Measurements from ENCODE around the gene SHC4. TPM values are rescaled to one million over a fixed set of nuclear protein-coding genes. Genes with fewer than 3 reads are reported as not detected.
A peak's percentile ranks its signal among the peaks of the same experiment; 100 is the strongest.
"Not testable (repeated sequence)": the region's sequence is repeated elsewhere in the genome, so short reads cannot be mapped to it uniquely, and the experiment has no call there.

SHC4 gene
- total RNA-seq, 2 experiments from 2014 or later, result 3.7 to 4.1 TPM

GRCh38 chr15:48800245-48800644 is 163.5 kb downstream of the SHC4 start:
- Mint-ChIP-seq H3K4me3 (no peak overlapping the region), H3K36me3 (peaks cover 43% of the 10 kb centered on the region), H3K9me3 (no peaks in the 10 kb centered on the region), H3K4me1 (peaks cover 22% of the 10 kb centered on the region), H3K27ac (no peak overlapping the region), H3K27me3 (no peaks in the 10 kb centered on the region)
- DNase-seq, result no peak

GRCh38 chr15:48798319-48798718 is 165.4 kb downstream of the SHC4 start:
- Mint-ChIP-seq H3K9me3 (no peaks in the 10 kb centered on the region), H3K27ac (no peak overlapping the region), H3K36me3 (peaks cover 32% of the 10 kb centered on the region), H3K4me3 (no peak overlapping the region), H3K27me3 (no peaks in the 10 kb centered on the region), H3K4me1 (peaks cover 27% of the 10 kb centered on the region)
- DNase-seq, result no peak

- H3K4me3 Mint-ChIP-seq, result no peak overlapping the region
- H3K9me3 Mint-ChIP-seq, result no peaks in the 10 kb centered on the region
- no peak overlapping the region for H3K27ac Mint-ChIP-seq
These were observed 166.8 kb downstream of the SHC4 start for GRCh38 chr15:48796930-48797329.

GRCh38 chr15:48796521-48796920 is 167.2 kb downstream of the SHC4 start:
- peaks cover 39% of the 10 kb centered on the region for H3K36me3 Mint-ChIP-seq
- H3K27ac Mint-ChIP-seq, result no peak overlapping the region
- H3K9me3 Mint-ChIP-seq, result no peaks in the 10 kb centered on the region
- H3K4me3 Mint-ChIP-seq, result no peak overlapping the region
- no peaks in the 10 kb centered on the region for H3K27me3 Mint-ChIP-seq
- no peak for DNase-seq
- H3K4me1 Mint-ChIP-seq, result peaks cover 20% of the 10 kb centered on the region

More at GRCh38 chr15:48796930-48797329, 166.8 kb downstream of the SHC4 start:
- DNase-seq, result no peak
- Mint-ChIP-seq H3K36me3 (peaks cover 39% of the 10 kb centered on the region), H3K4me1 (peaks cover 20% of the 10 kb centered on the region), H3K27me3 (no peaks in the 10 kb centered on the region)

- H3K4me3 Mint-ChIP-seq, result no peak overlapping the region
- H3K4me1 Mint-ChIP-seq, result peaks cover 15% of the 10 kb centered on the region
- no peaks in the 10 kb centered on the region for H3K9me3 Mint-ChIP-seq
- no peak overlapping the region for H3K27ac Mint-ChIP-seq
- H3K36me3 Mint-ChIP-seq, result peaks cover 35% of the 10 kb centered on the region
- no peak for DNase-seq
- no peaks in the 10 kb centered on the region for H3K27me3 Mint-ChIP-seq
These were observed 167.8 kb downstream of the SHC4 start for GRCh38 chr15:48795901-48796300.

GRCh38 chr15:48794697-48795134 is 169.0 kb downstream of the SHC4 start:
- no peak for DNase-seq
- Mint-ChIP-seq H3K4me3 (no peak overlapping the region), H3K27ac (peak overlapping the region; percentile 62), H3K36me3 (peaks cover 42% of the 10 kb centered on the region), H3K4me1 (peaks cover 15% of the 10 kb centered on the region), H3K9me3 (no peaks in the 10 kb centered on the region), H3K27me3 (no peaks in the 10 kb centered on the region)

GRCh38 chr15:48792408-48792807 is 171.3 kb downstream of the SHC4 start:
- Mint-ChIP-seq H3K27ac (no peak overlapping the region), H3K27me3 (no peaks in the 10 kb centered on the region), H3K4me1 (peaks cover 10% of the 10 kb centered on the region), H3K9me3 (no peaks in the 10 kb centered on the region), H3K4me3 (no peak overlapping the region), H3K36me3 (peaks cover 40% of the 10 kb centered on the region)
- no peak for DNase-seq

GRCh38 chr15:48790466-48791115 is 173.1 kb downstream of the SHC4 start:
- not testable (repeated sequence) for H3K27ac Mint-ChIP-seq, H3K9me3 Mint-ChIP-seq
- H3K36me3 Mint-ChIP-seq, result peaks cover 39% of the 10 kb centered on the region

GRCh38 chr15:48785712-48786111 is 178.0 kb downstream of the SHC4 start:
- H3K4me1 Mint-ChIP-seq, result no peaks in the 10 kb centered on the region
- no peak overlapping the region for H3K4me3 Mint-ChIP-seq
- H3K27me3 Mint-ChIP-seq, result no peaks in the 10 kb centered on the region
- peaks cover 24% of the 10 kb centered on the region for H3K36me3 Mint-ChIP-seq
- DNase-seq, result no peak
- no peaks in the 10 kb centered on the region for H3K9me3 Mint-ChIP-seq
- no peak overlapping the region for H3K27ac Mint-ChIP-seq

More at GRCh38 chr15:48790466-48791115, 173.1 kb downstream of the SHC4 start:
- H3K4me3 Mint-ChIP-seq, H3K4me1 Mint-ChIP-seq, DNase-seq, H3K27me3 Mint-ChIP-seq: not testable (repeated sequence)

GRCh38 chr15:48785195-48785594 is 178.5 kb downstream of the SHC4 start:
- Mint-ChIP-seq H3K27me3 (no peaks in the 10 kb centered on the region), H3K4me1 (no peaks in the 10 kb centered on the region), H3K9me3 (no peaks in the 10 kb centered on the region), H3K36me3 (peaks cover 25% of the 10 kb centered on the region), H3K4me3 (no peak overlapping the region), H3K27ac (no peak overlapping the region)
- no peak for DNase-seq

- no peak overlapping the region for H3K4me3 Mint-ChIP-seq
- no peaks in the 10 kb centered on the region for H3K27me3 Mint-ChIP-seq
- no peaks in the 10 kb centered on the region for H3K9me3 Mint-ChIP-seq
- H3K36me3 Mint-ChIP-seq, result peaks cover 24% of the 10 kb centered on the region
- H3K4me1 Mint-ChIP-seq, result no peaks in the 10 kb centered on the region
- no peak for DNase-seq
- no peak overlapping the region for H3K27ac Mint-ChIP-seq
These were observed 179.0 kb downstream of the SHC4 start for GRCh38 chr15:48784756-48785155.

GRCh38 chr15:48782911-48783310 is 180.8 kb downstream of the SHC4 start:
- Mint-ChIP-seq H3K27ac (no peak overlapping the region), H3K36me3 (peaks cover 25% of the 10 kb centered on the region)

GRCh38 chr15:48781481-48782081 is 182.1 kb downstream of the SHC4 start:
- Mint-ChIP-seq H3K36me3 (peaks cover 33% of the 10 kb centered on the region), H3K9me3 (no peaks in the 10 kb centered on the region), H3K4me1 (no peaks in the 10 kb centered on the region), H3K27me3 (no peaks in the 10 kb centered on the region), H3K27ac (no peak overlapping the region), H3K4me3 (no peak overlapping the region)
- DNase-seq, result no peak

More at GRCh38 chr15:48782911-48783310, 180.8 kb downstream of the SHC4 start:
- no peak for DNase-seq
- no peaks in the 10 kb centered on the region for H3K9me3 Mint-ChIP-seq
- no peaks in the 10 kb centered on the region for H3K4me1 Mint-ChIP-seq
- no peaks in the 10 kb centered on the region for H3K27me3 Mint-ChIP-seq
- H3K4me3 Mint-ChIP-seq, result no peak overlapping the region

- peaks cover 31% of the 10 kb centered on the region for H3K36me3 Mint-ChIP-seq
- no peak for DNase-seq
- H3K27me3 Mint-ChIP-seq, result no peaks in the 10 kb centered on the region
- no peak overlapping the region for H3K27ac Mint-ChIP-seq
- H3K9me3 Mint-ChIP-seq, result no peaks in the 10 kb centered on the region
- no peak overlapping the region for H3K4me3 Mint-ChIP-seq
- no peaks in the 10 kb centered on the region for H3K4me1 Mint-ChIP-seq
These were observed 182.7 kb downstream of the SHC4 start for GRCh38 chr15:48781017-48781416.

- Mint-ChIP-seq H3K36me3 (peaks cover 43% of the 10 kb centered on the region), H3K27me3 (no peaks in the 10 kb centered on the region), H3K27ac (no peak overlapping the region), H3K4me3 (no peak overlapping the region), H3K4me1 (no peaks in the 10 kb centered on the region), H3K9me3 (peaks cover 10% of the 10 kb centered on the region)
- no peak for DNase-seq
These were observed 185.4 kb downstream of the SHC4 start for GRCh38 chr15:48778331-48778730.
